Fibroblast of skin of abdomen (primary cell): ENCODE data around the gene ADORA2A.
"Not testable (repeated sequence)": the region's sequence is repeated elsewhere in the genome, so short reads cannot be mapped to it uniquely, and the experiment has no call there.

Source experiments
- DNase-seq: peaks from one replicate; pipeline ENCODE4 v3.0.0-alpha.2; 2013

ADORA2A gene

DNA sequence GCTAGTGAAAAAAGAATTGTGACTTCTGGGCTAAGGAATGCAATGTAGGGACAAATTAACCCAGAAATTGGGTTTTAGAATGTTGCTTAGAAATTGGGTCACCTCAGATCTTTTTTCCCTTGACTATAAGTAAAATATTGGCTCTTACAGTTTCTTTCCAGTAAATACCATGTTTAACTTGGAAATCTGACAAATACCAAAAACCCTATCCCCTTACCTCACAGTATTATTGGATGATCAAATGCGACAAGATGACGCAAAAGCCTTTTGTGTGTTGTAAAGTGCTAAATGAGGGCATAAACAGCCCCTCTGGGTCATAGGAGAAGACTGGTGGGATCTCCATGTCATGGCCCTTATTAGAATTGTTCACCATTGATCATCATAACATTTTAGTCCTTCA, 61.6 kb downstream of the ADORA2A start:
- peak; percentile 16 for DNase-seq

GRCh38 chr22:24489434-24489833, 62.0 kb downstream of the ADORA2A start:
- not testable (repeated sequence) for DNase-seq
